ENCODE measurements around the gene NUDT12.

Gene NUDT12

DNA sequence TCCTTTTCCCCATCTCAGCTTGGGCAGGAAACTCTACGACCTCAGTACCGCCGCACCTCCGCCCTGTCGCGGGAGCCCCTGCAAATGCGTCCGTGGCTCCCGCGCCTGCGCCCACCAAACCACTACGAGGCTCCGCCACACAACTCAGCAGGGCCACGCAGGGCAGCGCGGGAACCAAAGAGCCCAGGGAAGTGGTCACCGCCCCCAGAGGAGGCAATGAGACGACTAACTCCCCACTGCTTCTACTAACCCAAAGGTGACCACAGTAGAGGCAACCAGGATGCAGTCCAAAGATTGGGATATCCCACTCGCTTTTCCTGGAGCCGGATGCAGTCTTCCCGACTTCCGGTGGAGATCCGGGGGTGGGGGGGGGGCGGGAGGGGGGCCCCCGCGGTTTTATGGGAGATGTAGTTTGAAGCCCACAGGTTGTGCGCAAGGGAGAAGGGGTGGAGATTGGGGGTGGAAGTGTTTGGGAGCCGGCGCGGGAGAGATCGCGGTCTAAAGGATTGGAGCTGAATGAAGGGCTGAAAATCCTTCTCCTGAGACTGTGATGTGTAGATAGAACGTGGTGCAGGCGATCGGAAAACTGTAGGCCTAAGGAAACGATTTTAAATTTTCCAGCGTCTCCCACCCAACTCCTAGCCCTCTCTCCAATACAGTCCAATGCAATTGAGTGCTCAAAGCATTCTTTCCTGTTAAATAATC lies at the start of gene NUDT12:
TSS of gene NUDT12 (minus strand) at position 337 of the 705 bp plus-strand sequence. CDS start 2,541 bp downstream, outside the sequence.
- peak; percentile 81 for DNase-seq (ENCODE audit: low read depth)

DNA sequence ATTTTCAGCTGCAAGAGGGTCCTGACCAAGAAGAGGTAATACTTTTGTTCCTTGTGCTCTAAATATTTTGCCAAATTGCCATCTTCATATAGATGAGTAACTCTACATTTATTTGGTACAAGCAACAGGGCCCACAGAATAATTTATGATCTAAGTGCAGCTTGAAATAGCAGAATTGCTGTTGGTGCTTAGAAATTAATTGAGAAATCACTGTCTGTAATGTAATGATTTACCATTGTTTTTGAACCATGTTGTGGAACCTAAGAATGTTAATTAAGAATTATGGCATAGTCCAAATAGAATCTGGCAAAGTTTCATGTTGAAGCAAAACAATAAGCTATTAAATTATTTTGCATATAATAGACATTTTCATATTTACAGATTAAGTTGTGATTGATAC lies 44.8 kb upstream of the NUDT12 start:
- DNase-seq (ENCODE audit: low read depth): no peak

DNA sequence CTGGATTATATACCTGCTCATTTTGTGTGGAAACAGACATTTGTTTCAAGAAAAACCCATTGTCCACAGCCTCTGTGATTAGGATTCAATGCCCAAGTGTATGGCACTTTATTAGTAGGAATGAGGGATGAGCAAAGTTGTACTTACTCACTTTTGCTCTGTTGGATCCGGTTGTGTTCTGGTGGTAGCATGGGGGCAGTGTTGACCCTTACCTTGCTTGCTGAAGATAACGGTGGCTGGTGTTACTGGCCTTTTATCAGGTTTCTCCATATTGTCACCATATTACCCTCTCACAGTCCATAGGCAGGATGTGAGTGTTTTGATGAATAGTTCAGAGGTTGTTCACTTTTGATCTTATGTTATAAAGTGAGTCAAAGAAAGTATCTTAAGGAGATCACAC lies 42.7 kb upstream of the NUDT12 start:
- no peak for DNase-seq (ENCODE audit: low read depth)

DNA sequence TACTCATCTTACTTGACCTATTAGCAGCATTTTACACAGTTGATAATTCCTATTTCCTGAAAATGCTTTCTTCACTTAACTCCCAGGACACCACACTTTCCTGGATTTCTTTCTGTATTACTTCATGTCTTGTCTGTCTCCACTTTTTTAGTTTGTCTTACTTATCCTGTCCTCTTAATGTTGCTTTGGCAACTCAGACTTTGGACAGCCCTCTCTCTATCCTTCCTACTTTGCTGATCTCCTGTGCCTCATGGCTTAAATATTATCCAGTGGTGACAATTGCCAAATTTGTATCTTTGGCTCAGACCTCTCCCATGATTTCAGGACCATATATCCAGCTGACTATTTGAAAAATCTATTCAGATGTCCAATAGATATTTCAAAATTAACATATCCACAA lies 39.8 kb upstream of the NUDT12 start:
- no peak for DNase-seq (ENCODE audit: low read depth)

DNA sequence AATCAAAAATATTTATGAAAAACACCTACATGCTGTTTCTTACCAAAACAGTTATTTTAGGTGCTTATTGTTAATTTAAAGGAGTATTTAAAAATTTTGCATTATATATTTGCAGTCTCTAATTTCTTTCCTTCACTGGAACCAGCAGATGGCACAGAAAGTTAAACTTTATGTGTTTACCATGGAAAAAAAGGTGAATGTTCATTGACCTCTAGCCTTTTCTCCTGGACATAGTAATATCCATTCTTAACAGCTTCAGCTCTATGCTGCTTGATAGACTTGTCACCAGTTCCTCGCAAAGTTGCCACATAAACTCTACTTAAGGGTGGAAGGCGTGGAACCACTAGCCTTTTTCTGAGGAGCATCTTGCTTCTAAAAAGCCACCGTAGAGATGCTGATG lies 38.7 kb upstream of the NUDT12 start:
- DNase-seq (ENCODE audit: low read depth): no peak

DNA sequence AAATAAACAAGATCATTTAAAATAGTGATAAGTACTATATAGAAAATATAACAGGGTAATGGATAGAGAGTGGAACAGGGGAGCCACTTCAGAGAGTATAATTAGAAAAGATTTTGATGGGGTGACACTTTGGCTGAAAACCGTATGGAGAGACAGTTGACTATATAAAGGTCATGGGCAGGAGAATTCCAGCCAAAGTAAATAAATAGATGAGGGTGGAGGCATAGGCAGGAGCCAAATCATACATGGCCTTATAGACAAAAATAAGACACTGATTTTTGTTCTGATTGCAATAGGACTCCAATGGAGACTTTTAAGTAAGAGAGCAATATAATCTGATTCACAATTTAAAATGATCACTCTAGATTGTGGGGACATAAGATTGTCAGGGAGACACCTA lies 37.5 kb upstream of the NUDT12 start:
- no peak for DNase-seq (ENCODE audit: low read depth)

DNA sequence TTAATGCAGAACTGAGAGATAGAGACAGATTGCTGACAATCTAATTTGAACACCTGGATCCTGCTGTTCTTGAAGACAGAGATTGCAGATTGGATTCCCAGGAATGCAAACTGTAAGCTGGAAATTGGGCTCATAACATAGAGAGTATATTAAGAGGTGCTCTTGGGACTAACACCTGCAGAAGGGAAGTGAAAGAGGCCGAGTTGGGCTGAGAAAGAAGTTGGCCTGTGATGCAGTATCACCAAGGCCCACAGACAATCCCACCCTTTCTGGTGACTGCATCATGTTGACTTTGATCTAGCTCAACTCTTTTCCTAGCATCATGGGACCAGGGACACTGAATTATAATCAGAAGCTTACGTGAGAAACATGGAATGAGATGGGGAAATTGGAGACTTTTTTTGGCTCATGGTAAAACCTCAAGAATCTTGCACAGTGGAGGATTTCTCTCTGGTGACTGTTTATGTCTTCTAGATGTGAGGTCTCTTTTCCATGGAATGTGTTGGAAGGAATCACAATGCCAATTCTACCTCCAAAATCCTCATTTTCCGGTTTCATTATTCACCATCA lies 36.5 kb upstream of the NUDT12 start:
- DNase-seq (ENCODE audit: low read depth): peak; percentile 40

DNA sequence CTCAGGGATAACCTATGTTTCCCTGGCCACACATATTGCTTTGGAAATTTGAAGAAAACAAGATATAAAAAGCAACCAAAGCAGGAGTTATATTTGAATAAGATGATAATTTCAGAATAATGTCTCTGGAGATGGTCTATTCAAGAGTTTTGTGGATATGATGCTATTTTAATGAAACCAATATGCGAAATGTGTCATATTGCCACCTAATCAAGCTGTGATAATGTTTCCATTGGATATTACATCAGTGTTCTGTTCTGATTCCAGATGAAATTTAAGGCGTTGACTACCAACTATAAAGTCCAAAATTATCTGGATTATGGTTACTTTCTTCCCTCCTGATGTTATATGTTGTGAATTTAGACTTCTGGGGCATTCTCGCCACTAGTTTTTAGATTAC lies 27.6 kb upstream of the NUDT12 start:
- no peak for DNase-seq (ENCODE audit: low read depth)

DNA sequence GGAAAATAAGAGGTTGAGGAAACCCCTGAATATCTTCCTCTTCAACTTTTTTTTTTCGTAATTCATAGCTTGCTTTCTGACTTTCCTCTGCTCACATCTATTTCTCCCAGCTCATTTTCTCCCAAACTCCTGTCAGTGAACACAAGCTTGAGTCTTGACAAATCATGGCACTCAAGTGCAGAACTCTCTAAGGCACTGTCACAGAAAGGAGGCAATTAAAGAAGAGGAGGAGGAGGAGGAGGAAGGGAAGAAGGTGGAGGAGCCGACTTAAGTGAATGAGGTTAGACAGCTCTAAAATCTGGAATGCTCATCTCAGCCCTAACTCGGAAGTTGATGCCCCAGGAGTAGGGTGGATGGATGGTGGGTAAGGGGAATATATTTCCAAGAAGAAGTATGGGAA lies 27.2 kb upstream of the NUDT12 start:
- DNase-seq (ENCODE audit: low read depth): no peak

DNA sequence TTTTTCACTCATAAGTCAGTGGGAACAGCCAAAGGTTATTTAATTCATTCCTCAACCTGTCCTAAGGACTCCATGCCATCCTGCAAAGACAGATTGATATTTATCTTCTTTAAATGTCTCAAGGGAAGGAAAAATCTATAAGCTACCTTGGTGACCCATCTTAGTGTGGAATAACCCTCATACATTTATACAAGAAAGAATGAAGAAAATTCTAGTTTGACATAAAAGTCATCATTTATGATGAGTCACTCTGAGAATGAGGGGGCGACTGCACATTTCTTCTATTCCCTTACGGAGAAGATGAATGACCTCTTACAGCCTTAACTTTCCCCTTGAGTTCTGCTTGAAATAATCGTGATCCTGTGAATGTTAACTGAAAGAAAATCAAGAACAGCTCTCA lies 26.8 kb upstream of the NUDT12 start:
- DNase-seq (ENCODE audit: low read depth): peak; percentile 2

DNA sequence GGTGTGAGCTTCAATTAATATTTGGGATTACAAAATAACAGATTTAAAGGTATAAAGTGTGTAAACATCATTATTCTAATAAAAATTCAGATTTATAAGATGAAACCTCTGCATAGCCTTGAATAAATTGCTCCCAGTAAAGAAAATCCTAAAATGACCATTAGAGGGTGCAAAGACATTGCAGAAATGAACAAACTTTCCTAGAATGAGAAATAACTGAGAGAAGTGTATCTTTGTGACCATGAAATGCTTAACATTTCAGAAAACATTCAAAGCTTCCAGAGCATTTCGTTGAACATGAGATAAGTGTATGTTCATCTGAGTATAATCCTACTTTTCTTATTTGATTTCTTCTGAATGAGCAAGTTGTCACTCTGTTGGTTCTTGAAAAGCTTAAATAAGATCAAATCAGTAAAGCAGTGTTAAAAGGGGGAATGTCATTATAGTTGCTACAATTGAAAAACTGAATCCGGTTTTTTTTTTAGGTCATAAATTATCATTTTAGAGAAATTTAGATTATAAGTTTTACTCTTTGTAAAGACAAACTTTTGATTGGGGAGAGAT lies 24.7 kb upstream of the NUDT12 start:
- peak; percentile 33 for DNase-seq (ENCODE audit: low read depth)

DNA sequence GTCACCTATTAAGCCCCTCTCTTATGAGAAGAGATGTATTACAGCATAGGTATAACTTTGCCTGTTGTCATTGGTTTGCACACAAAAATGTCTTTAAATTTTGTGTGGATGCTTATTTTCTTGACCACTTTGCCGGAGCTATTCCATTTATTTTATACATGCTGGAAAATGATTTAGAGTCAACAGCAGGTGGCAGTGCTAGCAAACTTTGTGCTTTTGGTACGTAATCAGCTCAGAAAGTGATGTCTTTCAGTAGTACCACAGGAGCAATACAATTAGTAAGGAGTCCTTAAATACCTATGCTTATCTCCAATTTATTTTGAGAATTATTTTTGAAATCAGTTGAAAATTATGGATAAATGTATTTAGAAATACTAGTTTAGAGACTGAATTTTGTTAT lies 19.8 kb upstream of the NUDT12 start:
- DNase-seq (ENCODE audit: low read depth): peak; percentile 64

DNA sequence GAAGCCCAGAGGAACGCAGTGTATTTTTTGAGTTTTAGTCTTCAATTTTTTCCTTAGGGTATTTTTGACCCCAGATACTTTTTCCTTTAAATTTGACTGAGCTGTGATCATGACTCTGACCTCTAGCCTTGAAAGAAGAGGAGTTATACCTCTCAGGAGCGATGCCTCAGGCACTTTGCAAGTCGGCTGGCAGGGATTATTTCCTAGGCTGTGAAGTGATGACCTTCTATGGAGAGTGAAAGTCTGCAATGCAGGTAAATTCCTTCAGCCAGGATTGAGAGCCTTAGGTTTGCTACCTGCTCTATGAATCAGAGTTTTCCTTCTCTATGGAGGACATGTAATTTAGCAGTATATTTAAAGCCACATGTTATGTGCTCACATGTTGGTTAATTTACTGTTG lies 10.8 kb upstream of the NUDT12 start:
- DNase-seq (ENCODE audit: low read depth): no peak

DNA sequence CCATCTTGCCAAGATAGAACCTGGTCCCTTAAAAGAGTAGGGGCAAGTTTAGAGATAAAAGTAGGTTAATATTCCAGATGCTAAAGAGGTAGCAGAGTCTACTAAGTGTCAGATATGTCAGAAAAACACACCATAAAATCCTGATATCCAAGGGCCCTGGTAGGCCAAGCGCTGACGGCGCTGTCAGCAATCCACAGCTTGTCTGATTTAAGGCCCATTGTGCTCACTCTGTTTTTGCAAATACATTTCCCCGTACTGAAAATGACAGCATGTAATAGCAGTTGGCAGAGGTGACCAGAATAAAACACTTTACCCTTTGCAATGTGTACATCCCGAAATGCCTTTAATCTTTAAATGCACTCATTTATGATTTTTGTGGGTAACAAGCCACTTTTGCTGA lies 9.9 kb upstream of the NUDT12 start:
- DNase-seq (ENCODE audit: low read depth): no peak

DNA sequence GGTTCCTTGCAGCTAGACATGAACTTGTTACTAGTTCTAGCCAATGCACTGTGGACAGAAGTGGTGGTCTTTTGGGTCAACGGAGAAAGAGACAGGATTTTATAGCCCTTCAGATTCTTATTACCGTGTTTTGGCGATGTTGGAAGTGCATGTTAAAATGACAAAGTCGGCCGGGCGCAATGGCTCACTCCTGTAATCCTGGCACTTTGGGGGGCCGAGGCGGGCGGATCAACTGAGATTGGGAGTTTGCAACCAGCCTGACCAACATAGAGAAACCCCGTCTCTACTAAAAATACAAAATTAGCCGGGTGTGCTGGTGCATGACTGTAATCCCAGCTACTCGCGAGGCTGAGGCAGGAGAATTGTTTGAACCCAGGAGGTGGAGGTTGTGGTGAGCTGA lies 9.1 kb upstream of the NUDT12 start:
- no peak for DNase-seq (ENCODE audit: low read depth)

DNA sequence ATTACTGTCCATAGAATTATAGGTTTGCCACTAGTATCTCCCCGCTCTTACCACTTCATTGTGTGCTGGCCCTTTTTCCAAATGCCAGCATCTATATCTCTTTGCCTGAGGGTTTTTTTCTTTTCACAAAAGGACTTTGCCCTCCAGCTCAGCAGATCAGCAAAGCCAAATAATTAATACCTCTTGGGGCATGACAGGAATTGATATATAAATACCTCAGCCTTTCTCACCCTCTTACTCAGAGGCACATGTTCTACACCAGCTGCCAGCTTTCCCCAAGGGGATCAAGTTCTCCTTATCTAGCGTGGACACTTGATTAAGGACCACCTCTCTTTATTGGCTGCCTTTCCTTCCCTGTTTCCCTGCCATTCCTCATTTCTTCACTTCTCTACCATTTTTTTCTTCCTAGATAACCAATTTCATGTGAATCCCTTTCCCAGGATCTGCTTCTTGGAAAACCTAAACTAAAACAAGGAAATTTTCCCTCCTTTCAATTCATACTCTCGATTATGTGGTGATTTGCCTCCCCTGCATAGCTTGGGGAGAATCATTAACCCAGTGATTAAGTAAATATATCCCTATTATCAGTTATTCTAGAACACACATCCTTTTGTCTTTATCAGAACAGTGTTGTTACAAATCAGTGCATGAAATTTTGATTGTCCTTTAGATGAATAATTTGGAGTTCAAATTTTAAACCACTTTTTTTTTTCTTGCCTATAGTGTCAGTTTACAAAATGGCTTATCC lies 6.9 kb upstream of the NUDT12 start:
- DNase-seq (ENCODE audit: low read depth): peak; percentile 1

DNA sequence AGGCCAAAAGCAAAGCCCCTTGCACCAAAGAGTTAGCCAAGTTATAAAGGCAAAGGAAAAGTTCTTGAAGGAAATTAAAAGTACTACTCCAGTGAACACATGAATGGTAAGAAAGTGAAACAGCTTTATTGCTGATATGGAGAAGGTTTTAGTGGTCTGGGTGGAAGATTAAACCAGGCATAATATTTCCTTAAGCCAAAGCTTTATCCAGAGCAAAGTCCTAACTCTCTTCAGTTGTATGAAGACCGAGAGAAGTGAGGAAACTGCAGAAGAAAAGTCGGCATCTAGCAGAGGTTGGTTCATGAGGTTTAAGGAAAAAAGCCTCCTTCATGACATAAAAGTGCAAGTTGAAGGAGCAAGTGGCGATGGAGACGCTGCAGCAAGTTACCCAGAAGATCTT lies 3.1 kb upstream of the NUDT12 start:
- DNase-seq (ENCODE audit: low read depth): no peak

DNA sequence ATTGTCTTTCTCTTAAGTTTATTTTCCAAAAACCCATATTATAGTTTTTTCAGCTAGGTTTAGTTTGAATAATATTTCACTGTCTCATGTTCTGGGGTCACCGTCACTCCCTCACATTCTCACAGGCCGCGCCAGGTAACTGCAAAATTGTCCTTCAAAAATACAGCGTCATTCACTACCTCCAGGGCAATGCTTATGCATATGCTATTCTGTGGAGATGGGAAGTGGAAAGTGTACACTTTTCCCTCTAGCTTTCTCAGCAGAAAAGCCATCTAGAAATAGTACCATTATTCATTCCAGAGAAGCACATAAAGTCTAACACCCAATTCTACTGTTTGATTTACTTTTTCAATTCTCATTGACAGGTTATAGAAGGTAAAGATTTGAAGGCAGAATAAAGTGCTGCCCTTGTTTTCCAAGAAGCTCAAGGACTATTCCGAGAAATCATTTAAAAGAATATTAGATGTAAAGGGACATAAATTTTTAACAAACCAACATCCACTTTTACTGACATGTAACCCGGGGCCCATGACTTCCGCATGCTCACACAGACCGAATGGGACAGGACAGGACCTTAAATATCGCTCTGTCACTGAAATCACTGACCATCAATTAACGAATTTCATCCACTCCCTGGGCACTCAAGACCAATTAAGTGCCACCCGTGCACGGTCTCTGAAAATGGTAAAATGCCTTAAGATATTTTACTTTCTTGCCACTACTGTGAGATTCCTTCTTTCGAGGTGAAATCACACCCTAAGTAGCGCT lies 720 bp downstream of the NUDT12 start:
- no peak for DNase-seq (ENCODE audit: low read depth)

DNA sequence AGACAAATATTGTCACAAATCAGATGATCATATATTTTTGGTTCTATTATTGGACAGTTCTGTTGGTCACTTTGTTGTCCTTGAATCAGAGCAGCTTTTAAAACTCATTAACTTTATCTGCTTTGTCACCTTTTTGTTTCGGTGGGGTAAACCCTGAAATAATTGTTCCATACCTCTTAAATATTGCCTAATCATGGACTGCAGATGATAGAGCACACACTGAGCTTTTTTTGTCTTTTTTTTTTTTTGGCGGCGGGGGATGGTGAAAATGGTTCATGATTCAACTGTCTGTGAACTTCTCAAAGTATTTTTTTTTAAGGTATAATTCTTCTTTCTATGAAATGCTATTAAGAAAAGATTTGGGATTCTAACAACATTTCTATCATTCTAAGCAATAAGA lies 1.8 kb downstream of the NUDT12 start:
- DNase-seq (ENCODE audit: low read depth): no peak

DNA sequence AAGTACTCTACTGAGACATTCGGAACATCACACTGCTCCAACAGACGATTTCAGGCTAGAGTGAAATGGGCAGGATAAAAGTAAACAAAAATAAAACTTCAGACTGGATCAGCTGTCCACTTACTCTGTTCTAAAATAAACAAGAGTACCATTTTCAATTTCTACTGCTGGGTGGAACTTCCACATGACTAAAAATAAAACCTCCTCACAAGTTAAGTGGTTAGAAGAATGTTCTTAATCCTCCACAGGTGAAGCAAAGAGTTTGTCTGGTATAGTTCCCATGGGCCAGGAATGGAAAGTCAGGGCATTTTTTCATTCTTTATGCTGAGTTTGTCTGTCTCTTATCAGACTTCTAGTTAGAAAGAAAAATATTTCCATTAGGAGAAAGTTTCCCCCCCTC lies 15.7 kb downstream of the NUDT12 start:
- no peak for DNase-seq (ENCODE audit: low read depth)

DNA sequence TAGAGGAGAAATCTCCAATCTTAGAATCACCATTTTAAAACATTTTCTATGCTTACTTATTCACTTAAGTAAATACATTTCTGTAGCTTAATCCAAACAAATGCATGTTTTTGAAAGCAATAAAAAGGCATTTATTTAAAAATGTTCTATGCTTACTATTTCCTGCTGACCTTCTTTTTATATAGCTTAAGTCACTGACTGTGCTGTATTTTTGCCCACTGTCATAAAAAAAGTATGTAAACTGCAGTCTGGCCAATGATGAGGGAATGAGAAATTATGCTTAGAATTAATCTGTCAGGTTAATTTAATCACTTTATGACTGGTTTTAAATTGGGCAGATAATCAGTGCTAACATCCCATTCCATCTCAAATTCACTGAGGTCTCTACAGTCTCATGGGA lies 20.1 kb downstream of the NUDT12 start:
- DNase-seq (ENCODE audit: low read depth): peak; percentile 61

DNA sequence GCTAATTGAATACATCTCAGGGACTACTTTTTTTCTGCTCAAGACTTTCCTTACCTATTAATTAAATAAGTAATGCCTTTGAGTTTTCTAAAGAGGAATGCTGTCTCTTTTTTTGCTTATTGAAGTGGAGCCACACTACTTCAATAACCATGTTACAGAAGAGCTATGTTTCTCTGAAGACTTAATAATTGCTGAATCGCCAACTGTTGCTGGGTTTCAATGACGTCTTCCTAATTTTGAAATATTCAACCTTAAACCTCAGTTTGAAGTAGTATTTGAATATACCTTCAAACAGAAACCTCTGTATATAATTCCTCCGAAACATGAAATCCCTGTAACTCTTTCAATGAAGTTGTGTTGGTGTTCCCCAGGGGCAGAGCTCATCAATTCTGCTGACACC lies 21.0 kb downstream of the NUDT12 start:
- DNase-seq (ENCODE audit: low read depth): no peak

All from EH (cell line).